ENCODE measurements around the gene TMEM121. TPM values are rescaled to one million over a fixed set of nuclear protein-coding genes. Genes with fewer than 3 reads are reported as not detected.

TMEM121 gene
- total RNA-seq, 1 experiment from 2014 or later: not detected

- intact Hi-C loops (cut with micrococcal nuclease; ENCODE audit: unreplicated experiment): loop anchor here (1.0 to 5.0 kb wide), 5 partner anchors 8 to 512 kb away; partner anchors contain the start of genes AHNAK2 and TMEM121
- peaks cover 36% of the 10 kb centered on the region for H3K4me1 ChIP-seq
- peaks cover 12% of the 10 kb centered on the region for H3K36me3 Mint-ChIP-seq (ENCODE audit: insufficient read depth, unreplicated experiment)
- TF ChIP-seq CTCF (IDR thresholded peaks at IDR 0.05; ENCODE audit: insufficient read depth in 1 of 2, low read depth in 1 of 2, low read length in 1 of 2, severe bottlenecking in 1 of 2, unreplicated experiment in 1 of 2): peak; percentile 49 to 78
- peak overlapping the region; percentile 77 for H3K27ac Mint-ChIP-seq (ENCODE audit: unreplicated experiment)
- no peaks in the 10 kb centered on the region for H3K27me3 ChIP-seq (replicated peaks; ENCODE audit: control insufficient read depth, insufficient read depth, low read length)
- ChIA-PET CTCF (interaction anchor here (0.5 to 2.9 kb wide), 17 partner anchors 9 to 758 kb away, joined by 3 to 57 read pairs (median 5); no protein-coding TSS in a partner anchor), POLR2A (interaction anchor here (0.6 to 1.8 kb wide), 4 partner anchors 9 to 241 kb away, joined by 3 to 14 read pairs (median 4); partner anchors contain the start of genes BTBD6 and PACS2)
- peak; percentile 88 for DNase-seq
- H3K4me1 Mint-ChIP-seq (ENCODE audit: low read depth, unreplicated experiment): no peaks in the 10 kb centered on the region
- BruUV-seq (replicated peaks): no TSS peak
- H3K9me3 ChIP-seq: no peaks in the 10 kb centered on the region
- H3K4me3 Mint-ChIP-seq (ENCODE audit: unreplicated experiment): peak overlapping the region; percentile 79
- no peaks in the 10 kb centered on the region for H3K27me3 Mint-ChIP-seq (ENCODE audit: insufficient read depth, unreplicated experiment)
- H3K36me3 ChIP-seq (ENCODE audit: control insufficient read depth, insufficient read depth, low read length): no peaks in the 10 kb centered on the region; the same call in 1 of the 2 replicates
- H3K4me3 ChIP-seq (ENCODE audit: low read depth, low read length): peak overlapping the region; percentile 61
- H3K9me3 Mint-ChIP-seq (ENCODE audit: unreplicated experiment): no peaks in the 10 kb centered on the region
These were observed 36.7 kb upstream of the TMEM121 start for GRCh38 chr14:105489542-105490266.

GRCh38 chr14:105490267-105490571 lies 36.2 kb upstream of the TMEM121 start:
- BruUV-seq (replicated peaks): no TSS peak
- no peak for TF ChIP-seq CTCF (IDR thresholded peaks at IDR 0.05; ENCODE audit: insufficient read depth in 1 of 2, low read depth in 1 of 2, low read length in 1 of 2, severe bottlenecking in 1 of 2, unreplicated experiment in 1 of 2)
- no peaks in the 10 kb centered on the region for H3K4me1 Mint-ChIP-seq (ENCODE audit: low read depth, unreplicated experiment)
- peak overlapping the region; percentile 77 for H3K27ac Mint-ChIP-seq (ENCODE audit: unreplicated experiment)
- H3K27me3 Mint-ChIP-seq (ENCODE audit: insufficient read depth, unreplicated experiment): no peaks in the 10 kb centered on the region
- Histone ChIP-seq H3K4me1 (peaks cover 36% of the 10 kb centered on the region), H3K27me3 (replicated peaks; ENCODE audit: control insufficient read depth, insufficient read depth, low read length) (no peaks in the 10 kb centered on the region), H3K9me3 (no peaks in the 10 kb centered on the region), H3K36me3 (ENCODE audit: control insufficient read depth, insufficient read depth, low read length) (no peaks in the 10 kb centered on the region; the same call in 1 of the 2 replicates), H3K4me3 (ENCODE audit: low read depth, low read length) (peak overlapping the region; percentile 61)
- ChIA-PET POLR2A (interaction anchor here (0.6 to 1.8 kb wide), 5 partner anchors 9 to 242 kb away, joined by 3 to 14 read pairs (median 4); partner anchors contain the start of genes BTBD6 and PACS2), CTCF (interaction anchor here (0.5 to 2.9 kb wide), 14 partner anchors 9 to 525 kb away, joined by 3 to 57 read pairs (median 6); no protein-coding TSS in a partner anchor)
- intact Hi-C loops (cut with micrococcal nuclease; ENCODE audit: unreplicated experiment): loop anchor here (1.0 to 5.0 kb wide), 3 partner anchors 37 to 119 kb away; partner anchors contain the start of gene TMEM121
- peak overlapping the region; percentile 79 for H3K4me3 Mint-ChIP-seq (ENCODE audit: unreplicated experiment)
- H3K36me3 Mint-ChIP-seq (ENCODE audit: insufficient read depth, unreplicated experiment): peaks cover 12% of the 10 kb centered on the region
- no peaks in the 10 kb centered on the region for H3K9me3 Mint-ChIP-seq (ENCODE audit: unreplicated experiment)
- no peak for DNase-seq

- BruUV-seq (replicated peaks): no TSS peak
- DNase-seq: peak; percentile 99 to 100
- intact Hi-C loops (cut with micrococcal nuclease; ENCODE audit: unreplicated experiment): loop anchor here (1.0 to 5.0 kb wide), 3 partner anchors 37 to 120 kb away; partner anchors contain the start of gene TMEM121
- Mint-ChIP-seq H3K4me3 (ENCODE audit: unreplicated experiment) (peak within 1 kb of the TSS; percentile 79), H3K27ac (ENCODE audit: unreplicated experiment) (peak within 1 kb of the TSS; percentile 87), H3K4me1 (ENCODE audit: low read depth, unreplicated experiment) (no peaks in the 10 kb centered on the region), H3K36me3 (ENCODE audit: insufficient read depth, unreplicated experiment) (peaks cover 12% of the 10 kb centered on the region), H3K27me3 (ENCODE audit: insufficient read depth, unreplicated experiment) (no peaks in the 10 kb centered on the region), H3K9me3 (ENCODE audit: unreplicated experiment) (no peaks in the 10 kb centered on the region)
- ChIA-PET CTCF (interaction anchor here (0.5 to 2.9 kb wide), 10 partner anchors 10 to 526 kb away, joined by 3 to 57 read pairs (median 6); no protein-coding TSS in a partner anchor), POLR2A (interaction anchor here (0.6 to 1.8 kb wide), 4 partner anchors 10 to 242 kb away, joined by 3 to 14 read pairs (median 5); partner anchors contain the start of gene BTBD6)
- Histone ChIP-seq H3K36me3 (ENCODE audit: control insufficient read depth, insufficient read depth, low read length) (no peaks in the 10 kb centered on the region; the same call in 1 of the 2 replicates), H3K4me1 (peaks cover 32% of the 10 kb centered on the region), H3K27me3 (replicated peaks; ENCODE audit: control insufficient read depth, insufficient read depth, low read length) (no peaks in the 10 kb centered on the region), H3K9me3 (no peaks in the 10 kb centered on the region), H3K4me3 (ENCODE audit: low read depth, low read length) (peak within 1 kb of the TSS; percentile 83)
- peak; percentile 54 to 67 for TF ChIP-seq CTCF (IDR thresholded peaks at IDR 0.05; ENCODE audit: insufficient read depth in 1 of 2, low read depth in 1 of 2, low read length in 1 of 2, severe bottlenecking in 1 of 2, unreplicated experiment in 1 of 2)
These were observed 35.6 kb upstream of the TMEM121 start, which contains the start of gene TEDC1 for GRCh38 chr14:105490572-105491365. TSS of gene TEDC1 (plus strand) at chr14:105491246. CDS start at chr14:105491376, 130 bp downstream.
